Measurements from ENCODE around the gene UVRAG.

Gene UVRAG

GRCh38 chr11:75924966-75925784 is 110.2 kb downstream of the UVRAG start:
- no peak for TF ChIP-seq CTCF (IDR thresholded peaks at IDR 0.05)

GRCh38 chr11:75925785-75926164 is 110.8 kb downstream of the UVRAG start:
- no peak for TF ChIP-seq CTCF (IDR thresholded peaks at IDR 0.05)

GRCh38 chr11:75929706-75930105 is 114.7 kb downstream of the UVRAG start:
- TF ChIP-seq CTCF (IDR thresholded peaks at IDR 0.05): no peak

GRCh38 chr11:75930534-75930933 is 115.5 kb downstream of the UVRAG start:
- no peak for TF ChIP-seq CTCF (IDR thresholded peaks at IDR 0.05)

GRCh38 chr11:75931124-75931523 is 116.1 kb downstream of the UVRAG start:
- no peak for TF ChIP-seq CTCF (IDR thresholded peaks at IDR 0.05)

- TF ChIP-seq CTCF (IDR thresholded peaks at IDR 0.05): no peak
Observed at GRCh38 chr11:75934851-75935250, 119.8 kb downstream of the UVRAG start.

GRCh38 chr11:75938543-75938942 is 123.5 kb downstream of the UVRAG start:
- no peak for TF ChIP-seq CTCF (IDR thresholded peaks at IDR 0.05)

- TF ChIP-seq CTCF (IDR thresholded peaks at IDR 0.05): no peak
Observed at GRCh38 chr11:75939516-75939915, 124.5 kb downstream of the UVRAG start.
